HG03439 (cell line): ENCODE results near the gene RGPD3.

Source experiments
- ATAC-seq: cut with Tn5 transposase; IDR thresholded peaks from one replicate; pipeline ENCODE4 v1.9.1; 2021; ENCODE audit warnings: mild to moderate bottlenecking, moderate library complexity; ENCODE audit not compliant: unreplicated experiment

Gene RGPD3

DNA sequence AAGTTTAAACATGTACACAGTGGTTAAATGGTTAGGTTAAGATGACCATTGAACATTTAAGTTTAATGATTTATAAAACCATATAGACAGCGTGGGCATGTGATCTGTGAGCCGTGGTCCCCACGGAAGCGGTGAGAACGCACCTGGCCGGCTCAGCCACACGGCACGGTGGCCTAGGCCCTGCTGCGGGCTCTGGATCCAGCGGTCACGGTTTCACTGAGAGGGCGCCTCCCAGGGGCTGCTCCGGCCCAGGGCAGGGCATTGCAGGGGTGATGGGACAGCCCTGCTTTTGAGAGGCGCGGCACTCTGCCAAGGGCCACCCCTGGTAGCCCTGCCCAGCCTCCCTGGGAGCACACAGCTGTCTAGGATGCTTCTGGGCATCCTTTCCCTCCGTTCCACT, 124.9 kb downstream of the RGPD3 start:
- ATAC-seq, result no peak

DNA sequence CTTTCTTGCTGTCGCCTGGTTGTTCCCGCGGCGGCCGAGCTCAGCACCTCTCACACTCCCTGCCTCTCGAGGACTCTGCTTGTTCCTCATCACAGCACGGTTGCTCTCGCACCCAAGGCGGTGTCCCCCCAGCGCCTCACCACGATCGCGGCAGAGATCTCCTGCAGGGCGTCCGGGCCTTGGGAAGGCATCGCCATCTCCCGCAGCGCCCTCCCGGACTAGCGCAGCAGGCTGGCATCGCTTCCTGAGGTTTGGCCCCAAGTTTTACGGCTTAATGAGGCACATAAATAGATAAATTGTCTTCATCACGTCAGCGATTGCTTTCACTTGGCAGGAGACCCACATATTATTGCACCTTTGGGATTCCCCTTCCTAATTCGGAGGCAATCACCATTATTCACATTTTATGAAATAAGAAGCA, 125.4 kb downstream of the RGPD3 start:
- no peak for ATAC-seq

DNA sequence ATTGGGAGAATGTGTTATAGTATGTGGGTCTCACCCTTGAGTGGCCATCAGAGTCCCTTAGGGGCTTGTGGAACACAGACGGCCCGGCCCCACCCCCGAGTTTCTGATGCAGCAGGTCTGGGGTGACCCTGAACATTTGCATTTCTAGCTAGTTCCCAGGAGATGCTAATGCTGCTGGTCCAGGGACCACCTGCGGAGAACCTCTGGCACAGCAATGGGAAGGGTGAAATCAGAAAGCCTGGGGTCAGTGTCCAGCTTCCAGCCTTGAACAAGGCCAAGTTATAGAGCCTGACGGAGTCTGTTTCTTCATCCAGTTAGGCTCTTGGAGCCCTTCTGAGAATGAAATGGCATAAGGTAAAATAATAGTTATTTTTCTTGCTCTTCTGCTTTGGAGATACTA, 126.5 kb downstream of the RGPD3 start:
- ATAC-seq, result no peak
